Hematopoietic multipotent progenitor cell treated with erythropoietin and hydrocortisone succinate and interleukin-3 and kit ligand, for 4 days (in vitro differentiated cells): ENCODE results near the gene ELL2.

ENCODE experiments used
- DNase-seq: peaks from one replicate; pipeline ENCODE4 v3.0.0-alpha.2; 2015

ELL2 gene

DNA sequence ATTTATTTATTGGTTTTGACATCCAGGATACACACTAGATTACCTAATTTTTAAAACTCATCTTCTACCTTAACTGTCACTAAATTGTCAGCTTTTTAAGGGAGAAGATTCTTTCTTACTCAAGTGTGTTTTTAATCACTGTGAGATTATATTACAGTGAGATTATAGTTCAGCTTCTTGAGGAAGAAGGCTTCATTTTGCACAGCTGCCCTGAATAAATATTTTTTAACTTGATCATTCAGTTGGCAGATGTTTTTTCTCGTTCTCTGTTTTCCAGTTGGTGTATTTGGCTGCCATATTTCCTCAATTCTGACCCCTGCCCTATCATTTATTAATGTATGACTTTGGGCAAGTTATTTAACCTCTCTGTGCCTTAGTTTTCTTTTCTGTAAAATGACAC, 15.0 kb upstream of the ELL2 start:
- no peak for DNase-seq

DNA sequence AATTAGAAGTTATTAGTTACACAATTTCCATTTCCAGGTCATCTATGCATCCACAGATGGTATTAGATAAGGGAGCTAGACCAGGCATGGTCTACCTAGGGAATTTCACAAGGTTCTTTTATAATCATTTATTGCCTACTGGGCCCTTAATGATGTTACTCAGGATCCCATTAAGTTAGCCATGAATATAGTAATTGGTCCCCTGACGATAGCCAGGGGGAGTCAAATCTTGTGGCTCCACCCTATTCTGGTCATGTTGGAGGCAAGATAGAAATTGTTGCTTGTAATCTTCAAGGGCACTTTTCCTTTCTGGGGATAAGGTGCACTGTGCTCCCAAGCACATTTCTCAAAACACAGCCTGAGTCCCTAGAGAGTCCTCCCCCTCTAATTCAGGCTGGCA, 14.1 kb upstream of the ELL2 start:
- DNase-seq = peak; percentile 33

DNA sequence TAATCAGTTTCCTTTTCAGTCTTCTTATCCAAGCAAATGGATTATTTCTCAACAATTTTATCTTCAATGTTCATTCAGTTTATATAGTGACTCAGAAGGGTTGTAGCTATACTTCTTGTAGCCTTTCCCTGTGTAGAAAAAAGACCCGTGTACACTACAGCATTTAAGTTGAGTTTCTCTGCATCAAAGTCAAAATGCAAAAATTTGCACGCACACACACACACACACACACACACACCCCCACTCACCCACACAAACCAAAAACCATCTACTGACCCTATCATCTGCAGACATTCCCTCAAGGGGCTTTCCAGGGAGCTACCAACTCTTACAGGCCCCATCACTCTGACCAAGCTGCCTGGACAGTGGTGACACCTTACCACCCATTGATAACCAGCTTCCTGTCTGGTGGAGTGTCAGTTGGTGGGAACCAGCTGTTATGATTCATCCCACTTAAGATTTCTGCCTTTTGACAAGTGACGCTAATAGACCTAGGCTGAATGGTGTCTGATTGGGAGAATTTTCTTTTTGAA, 12.2 kb upstream of the ELL2 start:
- peak; percentile 94 for DNase-seq

DNA sequence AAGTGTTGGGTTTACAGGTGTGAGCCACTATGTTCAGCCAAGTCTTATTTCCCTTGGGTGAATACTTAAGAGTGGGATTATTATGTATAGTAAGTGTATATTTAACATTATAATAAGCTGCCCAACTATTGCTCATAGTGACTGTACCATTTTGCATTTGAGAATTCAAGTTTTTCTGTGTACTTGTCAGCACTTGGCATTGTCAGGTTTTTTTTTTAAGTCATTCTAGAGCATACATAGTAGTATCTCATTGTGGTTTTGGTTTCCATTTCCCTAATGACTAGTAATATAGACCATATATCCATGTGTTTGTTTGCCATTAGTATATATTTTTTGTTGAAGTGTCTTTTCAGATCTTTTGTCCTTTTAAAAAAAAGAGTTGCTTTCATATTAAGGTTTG, 10.5 kb upstream of the ELL2 start:
- no peak for DNase-seq

DNA sequence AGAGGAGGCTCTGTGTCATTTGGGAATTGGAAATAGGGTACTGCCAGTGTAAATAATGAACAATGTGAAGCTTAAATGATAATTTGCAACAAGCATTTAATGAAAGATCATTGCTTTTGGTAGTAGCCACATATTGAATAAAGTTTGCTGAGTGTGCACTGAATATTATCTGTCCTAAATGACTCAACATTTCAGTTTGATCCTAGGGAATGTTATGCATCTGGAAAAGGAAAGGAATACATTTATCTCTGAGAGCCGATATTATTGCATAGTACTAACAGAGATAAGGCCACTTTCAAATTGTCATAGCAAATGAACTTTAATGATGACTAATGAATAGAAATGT, 8.7 kb upstream of the ELL2 start:
- no peak for DNase-seq

DNA sequence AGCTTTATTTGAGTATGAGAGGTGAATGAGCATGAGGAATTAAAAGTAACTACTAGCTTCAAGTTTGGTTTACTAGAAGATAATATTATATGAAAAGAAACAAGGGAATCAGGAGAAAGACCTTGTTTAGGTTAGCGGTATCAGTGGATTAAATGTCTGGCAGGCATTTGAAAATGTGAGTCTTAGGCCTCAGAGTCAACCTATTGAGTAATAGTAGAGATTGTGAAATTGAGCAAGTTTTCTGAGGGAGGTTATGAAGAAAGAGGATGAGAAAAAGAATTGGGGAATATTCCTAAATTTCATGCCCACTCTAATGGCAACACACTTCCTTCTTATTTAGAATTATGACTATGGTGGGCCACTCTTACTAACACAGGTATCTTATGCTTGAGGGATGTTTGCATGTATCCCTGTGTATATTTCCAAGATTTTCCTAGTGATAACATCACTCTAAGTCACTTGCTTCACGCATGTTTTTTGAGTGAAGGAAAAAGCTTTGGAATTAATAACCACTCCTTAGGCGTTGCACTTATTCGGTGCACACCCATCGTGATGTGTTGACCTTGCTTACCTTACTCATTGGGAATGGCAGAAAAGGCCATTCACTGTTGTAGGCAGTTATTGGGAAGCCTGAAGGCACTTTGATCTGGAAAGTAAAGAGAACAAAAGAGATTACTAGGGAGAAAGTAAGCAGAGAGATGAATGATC, 8.2 kb upstream of the ELL2 start:
- DNase-seq = peak; percentile 42

DNA sequence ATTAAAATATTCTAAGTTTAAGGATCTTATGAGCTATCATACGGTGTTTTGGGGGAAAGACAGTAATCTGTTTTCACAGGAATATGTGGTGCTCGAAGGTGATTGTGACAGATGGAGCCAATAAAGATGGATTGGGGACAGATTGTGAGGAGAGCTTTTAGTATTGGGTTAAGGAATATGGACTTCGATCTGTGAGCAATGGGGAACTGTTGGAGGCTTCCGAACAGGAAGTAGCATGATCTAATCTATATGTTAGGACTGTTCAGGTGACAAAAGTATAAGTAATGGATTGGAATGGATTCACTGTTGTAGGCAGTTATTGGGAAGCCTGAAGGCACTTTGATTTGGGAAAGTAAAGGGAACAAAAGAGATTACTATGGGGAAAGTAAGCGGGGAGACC, 7.4 kb upstream of the ELL2 start:
- DNase-seq = no peak

DNA sequence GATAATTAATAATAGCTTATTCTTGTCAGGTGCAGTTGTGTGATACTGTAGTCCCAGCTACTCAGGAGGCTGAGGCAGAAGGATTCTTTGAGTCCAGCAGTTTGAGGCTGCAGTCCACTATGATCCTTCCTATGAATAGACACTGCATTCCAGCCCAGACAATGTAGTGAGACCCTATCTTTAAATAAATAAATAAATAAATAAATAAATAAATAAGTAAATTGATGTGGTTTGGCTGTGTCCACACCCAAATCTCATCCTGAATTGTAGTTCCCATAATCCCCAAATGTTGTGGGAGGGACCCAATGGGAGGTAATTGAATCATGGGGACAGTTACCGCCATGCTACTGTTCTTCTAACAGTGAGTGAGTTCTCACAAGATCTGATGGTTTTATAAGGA, 5.6 kb upstream of the ELL2 start:
- no peak for DNase-seq

DNA sequence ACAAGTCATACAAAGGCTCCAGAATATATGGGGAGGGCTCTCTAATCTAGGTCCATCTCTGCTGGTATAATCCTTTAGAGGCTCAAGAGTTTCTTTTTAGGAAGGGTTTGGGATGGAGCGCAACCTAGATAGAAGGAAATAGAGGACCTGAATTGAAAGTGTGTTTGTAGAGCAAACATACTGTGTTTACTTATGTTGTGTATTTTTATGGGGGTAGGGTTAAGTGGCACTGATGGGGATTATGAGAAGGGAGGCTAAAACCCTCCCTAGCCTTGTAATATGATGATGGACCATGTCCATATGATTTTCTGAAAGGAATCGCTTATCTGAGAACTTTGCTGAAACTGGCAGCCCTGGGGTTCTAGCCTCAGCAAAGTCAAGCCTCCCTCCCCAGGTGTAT, 4.4 kb upstream of the ELL2 start:
- DNase-seq = no peak

DNA sequence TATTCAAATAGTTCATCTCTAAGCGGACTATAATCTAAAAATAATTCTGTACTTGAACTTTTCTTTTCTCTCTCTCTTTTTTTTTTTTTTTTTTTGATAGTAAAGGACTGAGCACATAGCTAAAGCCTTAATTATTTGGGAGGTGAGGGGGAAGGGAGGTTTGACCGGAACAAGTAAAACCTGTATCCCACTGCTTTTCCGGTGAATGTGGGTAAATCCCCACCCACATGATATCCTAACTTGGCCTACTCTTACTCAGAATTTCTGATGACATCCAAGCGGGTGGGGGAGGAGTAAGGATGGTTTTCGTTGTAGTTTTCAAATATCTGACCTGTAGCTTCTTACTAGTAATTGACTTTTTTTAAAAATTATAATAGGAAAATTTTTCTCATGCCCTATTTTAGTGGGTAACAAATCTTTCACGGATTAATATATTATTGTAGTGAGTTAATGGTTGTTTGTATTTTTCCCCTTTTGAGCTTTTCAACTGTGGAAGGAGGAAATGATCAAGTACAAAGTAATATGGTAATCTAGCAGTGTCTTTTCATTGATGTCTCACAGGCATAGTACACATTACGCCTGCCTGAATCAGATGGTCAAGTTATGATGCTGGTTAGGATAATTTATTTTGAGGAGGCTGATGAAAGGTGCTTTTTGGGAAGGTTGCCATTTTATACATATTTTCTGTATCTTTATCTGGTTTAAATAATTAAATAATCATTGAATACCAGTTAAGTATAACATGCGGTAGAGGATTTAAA, 2.2 kb upstream of the ELL2 start:
- DNase-seq = no peak

DNA sequence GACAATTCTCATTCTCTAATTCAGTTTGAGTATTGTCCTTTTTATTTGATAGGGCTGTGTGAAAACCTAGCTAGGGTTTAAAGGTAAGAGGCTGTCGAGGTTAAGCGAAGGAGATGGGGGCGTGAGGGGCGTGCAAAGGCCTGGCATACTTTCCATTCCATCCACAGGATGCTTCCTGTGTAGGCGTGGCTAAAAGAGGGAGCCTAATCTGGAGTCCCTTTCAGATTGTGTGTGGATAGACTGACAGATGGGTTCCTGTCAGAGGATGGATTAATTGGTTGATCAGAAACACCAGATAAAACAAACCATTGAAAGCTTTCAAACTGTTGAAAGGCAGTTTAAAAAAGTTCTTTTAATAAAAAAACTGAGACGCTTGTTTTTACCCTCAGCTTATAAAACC, 1.1 kb upstream of the ELL2 start:
- DNase-seq = no peak

DNA sequence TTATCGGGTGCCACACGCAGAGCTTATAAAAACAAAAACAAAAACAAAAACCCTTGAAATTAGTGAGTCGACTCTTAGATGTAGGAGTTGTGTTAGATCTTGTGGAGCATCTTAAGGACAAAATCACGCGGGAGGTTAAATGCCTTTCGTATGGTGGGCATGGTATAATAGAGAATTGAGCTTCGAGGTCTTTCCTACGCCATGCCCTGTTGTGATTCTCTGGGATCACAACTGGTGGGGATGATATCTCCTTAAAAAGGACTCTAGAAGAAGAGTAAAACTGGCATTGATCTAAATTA, 773 bp upstream of the ELL2 start:
- DNase-seq = no peak

DNA sequence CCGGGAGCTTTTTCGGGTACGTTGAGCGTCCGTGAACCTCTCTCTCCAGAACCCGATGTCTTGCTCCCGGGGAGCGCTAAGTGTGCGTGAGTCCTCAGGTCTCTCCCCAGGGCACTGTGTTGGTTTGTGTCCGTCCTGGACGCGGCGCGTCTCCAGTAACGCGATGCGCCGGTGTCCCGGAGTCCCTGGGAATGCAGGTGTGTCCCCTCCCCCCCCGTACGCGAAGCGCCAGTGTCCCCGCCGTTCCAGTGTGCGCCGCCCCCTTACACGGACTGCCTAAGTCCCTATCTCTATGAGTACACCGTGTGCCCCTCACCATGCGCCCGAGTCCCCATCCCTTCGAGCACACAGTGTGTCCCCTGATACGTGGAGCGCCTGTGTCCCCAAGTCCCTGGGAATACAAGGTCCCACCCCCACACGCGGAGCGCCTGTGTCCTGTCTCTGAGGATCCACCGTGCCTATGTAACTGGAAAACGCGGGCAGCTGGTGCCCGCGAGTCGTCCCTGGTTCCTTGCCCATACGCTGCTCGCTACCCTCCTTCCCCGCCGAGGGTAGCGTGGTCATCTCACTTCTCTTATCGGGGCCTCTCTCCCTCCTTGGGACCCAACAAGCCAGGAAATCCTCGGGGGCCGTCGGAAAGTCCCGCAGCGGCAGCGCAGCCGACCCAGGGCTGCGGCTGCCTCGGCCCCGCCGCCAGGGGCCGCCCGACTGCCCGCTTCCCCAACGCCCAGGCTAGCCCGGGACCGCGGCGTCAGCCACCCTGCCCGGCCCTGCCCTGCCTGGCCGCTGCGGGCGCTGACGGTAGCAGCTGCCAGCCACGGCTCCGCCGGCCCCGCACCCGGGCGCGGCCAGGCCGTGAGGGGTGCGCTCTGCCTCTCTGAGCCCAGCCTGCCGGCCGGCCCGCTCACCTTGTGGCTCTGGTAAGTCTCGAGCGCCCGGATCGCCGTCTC, 709 bp downstream of the ELL2 start:
- peak; percentile 93 for DNase-seq

DNA sequence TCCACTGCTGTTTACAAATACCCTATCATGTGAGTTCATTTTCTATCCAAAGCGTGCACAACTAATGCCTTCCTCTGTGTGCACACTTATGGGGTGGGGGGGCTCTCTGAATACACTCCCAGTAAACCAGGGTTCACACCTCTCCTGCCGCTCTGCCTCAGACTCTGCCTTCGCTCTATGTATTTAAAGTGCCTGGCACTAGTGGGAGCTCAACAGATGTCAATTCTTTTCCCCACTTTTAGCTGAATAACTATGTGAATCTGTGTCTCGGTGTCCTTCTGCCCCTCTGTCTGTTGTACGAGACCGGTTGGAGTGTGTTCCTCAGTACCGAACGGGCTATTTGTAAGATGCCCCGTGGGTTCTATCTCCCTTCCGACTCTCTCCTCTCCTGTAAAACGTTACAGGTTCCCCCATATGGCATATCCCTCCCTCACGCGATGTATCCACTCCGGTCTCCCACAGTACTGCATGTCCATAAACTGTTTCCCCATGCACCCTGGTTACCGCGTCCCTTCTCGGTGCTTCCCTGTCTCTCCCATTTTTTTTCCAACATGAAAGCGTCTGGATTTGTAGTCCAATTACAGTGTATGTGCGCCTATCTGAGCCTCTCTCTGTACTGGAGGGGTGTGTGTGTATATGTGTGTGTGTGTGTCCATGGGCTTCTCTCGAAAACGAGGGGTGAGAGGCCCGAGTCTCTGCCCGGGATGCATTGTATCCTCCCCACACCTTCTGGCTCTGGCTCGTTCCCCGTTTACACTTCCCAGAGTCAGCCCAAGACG, 1.6 kb downstream of the ELL2 start:
- peak; percentile 51 for DNase-seq

DNA sequence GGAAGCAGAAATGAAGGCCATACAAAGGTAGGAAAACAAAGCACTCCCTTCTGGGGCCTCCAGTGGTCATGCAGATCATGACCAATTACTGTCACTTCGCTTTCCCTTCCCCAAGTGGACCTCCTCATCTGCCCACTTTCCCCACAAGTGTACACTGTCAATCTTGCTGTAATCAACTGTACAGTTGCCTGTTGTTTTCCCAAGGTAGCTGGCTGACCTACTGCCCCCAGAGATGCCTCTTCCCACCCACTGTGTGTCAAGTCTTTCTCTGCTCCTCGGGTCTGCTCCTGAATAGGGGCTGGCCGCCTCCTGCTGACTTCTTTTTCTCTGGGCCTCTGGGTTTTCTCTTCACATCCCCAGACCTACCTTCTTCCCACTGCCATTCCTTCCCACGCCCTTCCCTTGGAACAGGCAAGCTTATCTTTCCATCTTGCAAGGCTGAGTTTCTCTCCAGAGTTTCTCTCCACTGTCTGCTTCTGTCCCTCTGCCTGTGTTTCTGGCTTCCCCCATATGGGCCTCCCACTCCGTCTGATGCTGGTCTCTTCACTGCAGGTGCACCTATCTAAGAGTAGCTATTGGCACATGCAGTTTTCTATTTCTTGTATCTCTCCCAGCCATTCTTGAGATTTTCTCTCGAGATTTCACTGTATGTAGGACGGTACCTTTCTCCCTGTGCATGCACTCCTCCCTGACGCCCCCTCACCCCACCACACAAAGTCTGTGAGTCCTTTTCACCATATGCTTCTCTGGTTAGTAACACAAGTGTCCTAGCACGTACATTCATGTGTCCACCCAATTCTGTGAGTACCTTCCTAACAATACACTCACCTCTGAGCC, 2.4 kb downstream of the ELL2 start:
- no peak for DNase-seq

DNA sequence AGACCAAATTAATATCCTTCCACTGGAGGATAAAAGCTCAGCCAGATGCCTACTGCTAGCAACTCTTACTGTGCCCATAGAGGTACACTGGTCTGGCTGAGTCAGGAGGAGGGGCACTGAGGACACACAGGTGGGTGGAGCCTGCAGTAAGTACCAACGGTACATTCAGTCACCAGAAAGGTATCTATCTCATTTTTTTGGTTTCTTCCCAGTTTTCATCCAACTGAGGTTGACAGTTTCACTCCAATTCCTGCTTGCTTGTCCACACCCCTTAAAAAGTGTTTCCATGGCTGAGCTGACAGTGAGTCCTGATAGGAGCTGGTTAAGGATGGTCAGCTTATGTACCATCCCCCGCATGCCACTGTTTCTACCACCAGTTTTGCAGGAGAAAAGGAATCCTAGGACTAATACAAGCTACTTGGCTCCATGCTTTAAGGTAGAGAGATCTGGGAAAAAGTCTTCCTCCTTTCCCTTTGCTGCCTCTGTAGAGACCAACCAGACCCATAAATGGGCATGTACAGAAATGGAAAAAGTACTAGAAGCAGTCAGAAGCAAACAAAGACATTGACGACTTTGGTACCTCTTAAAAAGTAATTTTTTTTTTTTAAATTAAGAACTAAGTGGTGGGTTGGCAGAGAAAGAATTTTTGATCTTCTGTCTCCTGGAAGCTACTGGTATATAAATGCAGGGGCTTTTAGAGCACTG, 3.2 kb downstream of the ELL2 start:
- no peak for DNase-seq

DNA sequence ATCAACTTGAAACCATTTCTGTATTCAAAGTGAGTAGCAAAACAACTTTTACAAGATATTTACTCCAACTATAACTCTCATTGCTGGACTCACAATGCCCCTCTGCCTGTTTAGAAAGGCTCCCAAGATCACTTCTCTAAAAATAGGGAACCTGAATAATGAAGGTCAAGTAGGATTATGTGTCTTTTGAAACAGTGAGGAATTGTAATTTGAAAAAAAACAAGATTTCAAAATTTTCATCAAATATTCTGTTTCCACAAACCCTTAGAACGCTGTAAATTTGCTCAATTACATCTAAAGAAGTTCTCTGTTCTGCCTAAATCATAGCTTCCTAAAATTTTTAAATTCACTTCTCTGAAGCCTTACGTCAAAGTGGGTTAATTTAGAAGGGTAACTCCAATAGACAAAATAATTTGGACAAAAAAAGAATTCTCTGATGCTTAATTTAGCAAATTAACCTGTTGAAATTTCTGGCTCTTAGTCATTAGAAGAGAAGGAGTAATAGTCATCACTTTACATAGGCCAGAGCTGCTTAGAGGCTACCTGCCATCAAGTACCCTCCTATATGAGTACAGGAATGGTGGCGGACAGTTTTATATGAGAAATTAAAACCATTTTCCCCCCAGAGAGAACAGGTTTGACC, 4.0 kb downstream of the ELL2 start:
- DNase-seq = no peak

DNA sequence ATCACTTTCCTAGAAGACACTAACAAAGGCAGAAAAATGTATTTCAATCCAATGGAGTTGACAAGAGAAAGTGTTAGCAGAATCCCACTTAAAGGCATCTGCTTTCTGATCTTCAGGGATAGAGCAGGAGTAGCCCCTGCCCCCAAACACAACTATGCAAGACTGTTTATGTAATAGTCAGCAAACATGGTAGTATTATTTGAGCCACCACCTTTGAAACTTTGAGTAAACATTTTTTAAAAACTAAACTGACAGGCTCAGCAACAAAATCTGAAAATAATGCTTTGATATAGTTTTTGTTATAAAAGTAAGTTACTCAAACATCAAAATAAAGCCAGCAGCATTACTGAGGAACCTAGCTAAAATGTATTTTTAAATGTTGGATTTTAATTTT, 4.8 kb downstream of the ELL2 start:
- DNase-seq = no peak

DNA sequence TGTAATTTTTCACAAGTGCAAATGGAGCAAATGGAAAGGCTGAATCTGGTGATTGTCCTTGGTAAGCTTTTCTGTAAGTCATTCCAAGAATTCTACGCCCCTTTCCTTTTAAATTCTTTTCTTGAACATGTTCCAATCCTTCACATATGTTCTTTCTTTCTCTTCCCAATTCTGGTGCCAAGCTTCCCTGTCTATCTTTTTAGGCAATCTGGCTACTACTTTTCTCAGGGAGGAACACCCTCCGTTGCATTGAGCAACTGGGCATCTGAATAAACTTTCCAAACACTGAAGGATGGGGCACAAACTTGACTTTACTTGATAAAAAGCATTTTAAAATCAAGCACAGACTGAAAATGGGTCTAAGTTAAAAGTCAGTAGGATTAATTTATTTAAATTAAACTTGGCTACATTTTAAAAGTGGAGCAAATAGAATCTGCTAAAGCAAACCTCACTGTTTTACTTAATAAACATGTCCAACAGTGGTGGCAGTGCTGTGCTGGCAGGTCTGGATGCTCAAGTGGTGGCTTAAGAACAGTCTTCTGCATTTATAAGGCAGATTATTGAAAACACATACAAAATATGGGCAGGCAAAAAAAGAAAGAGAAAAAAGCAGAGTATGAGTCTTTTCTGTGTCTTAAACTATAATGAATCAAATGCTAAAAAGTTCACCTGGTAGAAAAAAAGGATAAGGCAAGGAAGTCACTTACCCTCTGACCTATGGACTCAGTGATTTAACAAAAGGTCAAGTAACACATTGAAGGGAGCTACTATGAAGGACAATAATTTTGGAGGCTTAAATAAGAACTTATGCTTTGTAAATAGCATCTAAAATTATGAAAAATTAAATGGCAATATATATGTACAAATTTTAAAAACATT, 5.4 kb downstream of the ELL2 start:
- no peak for DNase-seq

DNA sequence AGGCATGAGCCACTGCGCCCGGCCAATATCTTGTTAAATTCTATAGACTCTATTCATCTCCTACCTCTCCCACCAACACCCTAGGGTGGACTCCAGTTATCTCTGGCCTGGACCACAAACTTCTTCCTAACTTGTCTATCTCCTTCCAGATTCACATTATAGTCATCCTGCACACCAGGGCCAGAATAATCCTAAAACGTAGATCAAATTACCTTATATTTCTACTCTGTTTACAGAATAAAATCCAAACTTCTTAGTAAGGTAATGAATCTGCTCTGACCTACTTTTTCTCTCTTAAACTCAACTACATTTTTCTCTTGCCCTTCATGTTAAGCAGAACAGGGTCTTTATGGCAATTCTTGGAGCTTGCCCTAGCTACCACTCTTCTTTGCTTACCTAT, 6.9 kb downstream of the ELL2 start:
- no peak for DNase-seq
